Transverse colon (tissue), 4 donors: ENCODE measurements around the gene USP7.

Source experiments
- CTCF ChIP-seq, 5 experiments: fragments of 200-600 bp in 3 of 5; fragments of 450-650 bp in 2 of 5; sonication (generic) in 3 of 5; IDR thresholded peaks; 1 replicate in 2 of 5; 2 replicates in 3 of 5; pipeline ENCODE4 v1.5.1; 2016 to 2017; ENCODE audit warnings: antibody characterized with exemption in 5 of 5, inconsistent platforms in 3 of 5, mild to moderate bottlenecking in 2 of 5, moderate library complexity in 1 of 5
- EP300 ChIP-seq: sonication (generic); formaldehyde crosslinking; IDR thresholded peaks from one replicate; pipeline ENCODE4 v1.6.1; 2017; ENCODE audit warnings: antibody characterized with exemption, low read depth
- POLR2A ChIP-seq: fragments of 450-650 bp; IDR thresholded peaks from one replicate; pipeline ENCODE4 v1.6.1; 2016; ENCODE audit warnings: antibody characterized with exemption, mild to moderate bottlenecking, moderate library complexity
- POLR2AphosphoS5 ChIP-seq, 3 donors: sonication (generic); formaldehyde crosslinking; IDR thresholded peaks; one replicate each; pipeline ENCODE4 v1.6.1; 2016; ENCODE audit warnings: antibody characterized with exemption in 3 of 3

GRCh38 chr16:8952281-8952751 is 11.4 kb downstream of the USP7 start:
- no peak for TF ChIP-seq POLR2A
- TF ChIP-seq POLR2AphosphoS5 (IDR thresholded peaks at IDR 0.05) = no peak
- no peak for TF ChIP-seq CTCF (IDR thresholded peaks at IDR 0.05)
- TF ChIP-seq EP300 = no peak
